Gastrocnemius medialis (tissue), 4 donors: Measurements from ENCODE around the gene RNF151.

ENCODE experiments used
- CTCF ChIP-seq, 5 experiments: fragments of 450-650 bp in 3 of 5; fragments of 200-600 bp in 2 of 5; sonication (generic) in 2 of 5; IDR thresholded peaks in 4 of 5; conservative IDR thresholded peaks in 1 of 5; 1 replicate in 4 of 5; 2 replicates in 1 of 5; pipeline ENCODE4 v1.5.1; 2016 to 2019; ENCODE audit warnings: antibody characterized with exemption in 5 of 5, mild to moderate bottlenecking in 3 of 5, moderate library complexity in 3 of 5
- POLR2A ChIP-seq, 2 donors: fragments of 450-650 bp; IDR thresholded peaks; one replicate each; pipeline ENCODE4 v1.6.1; 2017; ENCODE audit warnings: antibody characterized with exemption in 2 of 2, mild to moderate bottlenecking in 2 of 2, moderate library complexity in 2 of 2

GRCh38 chr16:1976951-1977874 is 10.6 kb downstream of the RNF151 start:
- TF ChIP-seq CTCF (IDR thresholded peaks at IDR 0.05 in 4 of 5, conservative IDR thresholded peaks at IDR 0.05 in 1 of 5) (no peak), POLR2A (IDR thresholded peaks at IDR 0.05) (no peak)
